GM18526 (cell line): ENCODE data around the gene SLC3A2.

Experiments used
- POLR2A ChIP-seq: IDR thresholded peaks from 3 replicates; pipeline ENCODE4 v1.6.1; 2011; ENCODE audit not compliant: insufficient read length; ENCODE audit errors: extremely low read depth

SLC3A2 gene

GRCh38 chr11:62926680-62927455 lies 46.2 kb downstream of the SLC3A2 start:
- no peak for TF ChIP-seq POLR2A

DNA sequence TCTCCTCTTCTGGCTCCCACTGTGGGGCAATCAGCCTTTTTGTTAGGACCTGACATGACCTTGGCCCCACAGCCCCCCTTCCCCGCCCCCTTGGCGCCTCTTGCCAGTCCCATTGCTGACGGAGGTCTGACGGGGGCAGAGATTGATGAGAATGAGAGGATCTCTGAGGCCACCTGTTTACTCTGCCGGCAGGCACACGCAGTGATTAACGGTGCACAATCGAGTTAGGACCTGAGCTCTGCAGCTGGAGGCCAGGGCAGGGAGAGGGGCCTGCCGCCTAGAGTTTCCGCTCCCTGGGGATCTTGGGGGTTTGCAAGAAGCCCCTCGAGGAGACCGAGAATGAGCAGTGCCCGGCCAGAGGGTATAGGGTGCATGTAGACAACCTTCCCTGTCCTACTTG lies 47.3 kb downstream of the SLC3A2 start:
- TF ChIP-seq POLR2A: no peak

- no peak for TF ChIP-seq POLR2A
Observed at GRCh38 chr11:62930157-62930556, 49.5 kb downstream of the SLC3A2 start.

GRCh38 chr11:62930666-62931065 lies 50.0 kb downstream of the SLC3A2 start:
- no peak for TF ChIP-seq POLR2A

- no peak for TF ChIP-seq POLR2A
Observed at GRCh38 chr11:62931499-62932278, 51.0 kb downstream of the SLC3A2 start.

DNA sequence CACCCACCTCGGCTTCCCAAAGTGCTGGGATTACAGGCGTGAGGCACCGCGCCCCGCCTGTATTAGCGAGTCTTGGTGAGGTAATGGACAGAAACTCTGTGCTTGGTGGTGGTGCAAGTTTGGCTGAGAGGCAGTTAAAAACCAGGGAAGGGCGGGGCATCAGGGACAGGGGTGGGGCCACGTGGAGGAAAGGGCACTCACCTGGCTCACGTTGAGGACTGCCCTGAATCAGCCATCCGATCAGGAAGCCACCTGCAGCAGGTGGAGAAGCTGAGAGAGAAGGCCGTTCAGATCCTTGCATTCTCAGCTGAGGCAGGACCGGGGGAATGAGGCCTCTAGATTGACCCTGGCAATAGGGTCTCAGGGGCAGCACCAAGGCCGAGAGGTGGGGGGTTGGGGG lies 52.6 kb downstream of the SLC3A2 start:
- no peak for TF ChIP-seq POLR2A

DNA sequence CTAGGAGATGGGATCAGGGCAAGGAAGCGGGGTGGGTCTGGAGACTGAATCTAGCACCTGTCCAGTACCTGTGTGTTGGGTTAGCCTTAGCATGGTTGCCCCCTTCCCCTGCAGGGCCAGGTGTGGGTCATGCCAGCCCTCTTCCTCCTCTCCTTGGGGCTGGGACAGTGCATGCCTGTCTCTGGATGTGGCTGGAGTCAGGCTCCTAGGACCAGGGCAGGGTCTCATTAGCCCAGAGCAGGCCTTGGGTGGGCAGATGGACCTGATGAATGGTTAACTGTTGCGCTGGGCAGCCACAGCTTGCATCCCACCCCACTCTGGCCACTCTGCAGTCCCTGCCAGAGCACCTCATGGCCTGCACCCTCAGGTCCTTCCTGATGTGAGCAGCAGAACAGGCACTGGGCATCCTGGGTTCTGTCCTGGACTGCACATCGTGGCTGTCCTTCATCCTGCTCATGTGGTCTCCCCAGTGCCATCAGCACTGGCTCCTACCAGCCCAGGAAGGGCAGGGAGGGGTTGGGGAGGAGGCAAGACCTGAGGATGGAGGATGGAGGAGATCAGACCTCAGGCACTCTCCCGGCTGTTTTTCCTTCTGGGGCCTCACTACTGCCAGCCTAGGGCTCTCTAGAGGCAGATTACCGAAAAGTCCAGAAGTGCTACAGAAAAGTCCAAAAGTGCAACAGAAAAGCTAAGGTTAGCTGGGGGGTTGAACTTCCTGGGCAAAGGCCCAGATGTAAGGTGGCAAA lies 53.2 kb downstream of the SLC3A2 start:
- TF ChIP-seq POLR2A: no peak

DNA sequence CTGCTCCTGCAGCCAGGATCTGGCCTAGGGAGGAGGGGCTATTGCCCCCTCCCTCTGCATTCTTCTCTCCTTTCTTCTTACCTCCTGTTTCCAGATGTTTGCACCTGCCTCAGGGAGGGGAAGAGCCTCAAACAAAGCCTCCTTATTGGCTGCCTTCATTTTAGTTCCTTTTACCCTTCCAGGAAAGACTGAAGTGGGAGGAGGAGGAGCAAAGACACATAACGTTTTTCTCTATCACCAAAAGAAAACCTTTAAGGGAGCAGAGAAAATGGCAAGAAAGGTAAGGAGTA lies 53.7 kb downstream of the SLC3A2 start:
- TF ChIP-seq POLR2A: no peak
